PC-3 (cell line): ENCODE results near the gene VSIG10L2. TPM values are rescaled to one million over a fixed set of nuclear protein-coding genes. Genes with fewer than 3 reads are reported as not detected.

Source experiments
- ATAC-seq: fragments of 200-7000 bp; cut with Tn5 transposase; 2 replicates; pipeline ENCODE4 v1.9.1; 2020; ENCODE audit warnings: mild to moderate bottlenecking, moderate library complexity
- BruUV-seq: library from RNA; stranded (reverse); fragments of 400-500 nt; replicated peaks from 2 replicates; lab custom pipeline; 2021; lab: Mats Ljungman, UMichigan
- CTCF ChIA-PET: fragments of 300-600 bp; sonication (Branson Sonifier 250); formaldehyde crosslinking; loops from one replicate; lab custom pipeline; 2022; ENCODE audit warnings: antibody characterized with exemption; lab: Charles Lee
- POLR2A ChIA-PET: fragments of 300-600 bp; sonication (Branson Sonifier 250); formaldehyde crosslinking; loops from one replicate; lab custom pipeline; 2022; ENCODE audit warnings: antibody characterized with exemption; ENCODE audit not compliant: unreplicated experiment; lab: Charles Lee
- DNase-seq: peaks from one replicate; pipeline ENCODE4 v3.0.0-alpha.2; 2015
- H2AFZ ChIP-seq: fragments of 300-600 bp; sonication (generic); 2 replicates; pipeline ENCODE4 v1.6.0; 2016; ENCODE audit warnings: antibody characterized with exemption, low read length
- H3F3A ChIP-seq: fragments of 300-600 bp; sonication (generic); one replicate; pipeline ENCODE4 v1.6.0; 2017; ENCODE audit warnings: antibody characterized with exemption, low read length, control low read depth, mild to moderate bottlenecking; ENCODE audit not compliant: unreplicated experiment
- H3K27ac ChIP-seq: fragments of 300-600 bp; sonication (generic); 2 replicates; pipeline ENCODE4 v1.5.1; 2016; ENCODE audit warnings: mild to moderate bottlenecking, low read length
- H3K27me3 ChIP-seq: fragments of 300-600 bp; sonication (generic); 2 replicates; pipeline ENCODE4 v1.6.1; 2016; ENCODE audit warnings: low read length, mixed read lengths
- H3K36me3 ChIP-seq: fragments of 300-600 bp; sonication (generic); 2 replicates; pipeline ENCODE4 v1.6.1; 2016; ENCODE audit warnings: low read depth, mixed run types, low read length, mixed read lengths
- H3K4me1 ChIP-seq: fragments of 300-600 bp; sonication (generic); 2 replicates; pipeline ENCODE4 v1.5.1; 2016; ENCODE audit warnings: low read length; ENCODE audit not compliant: insufficient read depth
- H3K4me2 ChIP-seq: fragments of 300-600 bp; sonication (generic); 2 replicates; pipeline ENCODE4 v1.6.0; 2016; ENCODE audit warnings: low read length
- H3K4me3 ChIP-seq: fragments of 300-600 bp; sonication (generic); 2 replicates; pipeline ENCODE4 v1.5.1; 2016; ENCODE audit warnings: mild to moderate bottlenecking, low read length, mixed read lengths
- H3K79me2 ChIP-seq: fragments of 300-600 bp; sonication (generic); 2 replicates; pipeline ENCODE4 v1.6.1; 2017; ENCODE audit warnings: low read length, mixed read lengths
- H3K9ac ChIP-seq: fragments of 300-600 bp; sonication (generic); 2 replicates; pipeline ENCODE4 v1.6.0; 2016; ENCODE audit warnings: mild to moderate bottlenecking, low read length
- H3K9me2 ChIP-seq: fragments of 300-600 bp; sonication (generic); replicated peaks from 2 replicates; pipeline ENCODE4 v1.6.1; 2016; ENCODE audit warnings: mixed run types, low read length, mixed read lengths
- H3K9me3 ChIP-seq: fragments of 300-600 bp; sonication (generic); 2 replicates; pipeline ENCODE4 v1.6.1; 2016; ENCODE audit warnings: low read length, mixed read lengths
- H4K20me1 ChIP-seq: fragments of 300-600 bp; sonication (generic); 2 replicates; pipeline ENCODE4 v1.6.1; 2016; ENCODE audit warnings: low read length, mixed read lengths
- EZH2 ChIP-seq: fragments of 300-600 bp; sonication (generic); IDR thresholded peaks from one replicate; pipeline ENCODE4 v1.6.1; 2017; ENCODE audit warnings: antibody characterized with exemption, mild to moderate bottlenecking, low read length; ENCODE audit not compliant: unreplicated experiment
- EZH2phosphoT487 ChIP-seq: fragments of 300-600 bp; sonication (generic); IDR thresholded peaks from 2 replicates; pipeline ENCODE4 v1.6.1; 2018; ENCODE audit warnings: mild to moderate bottlenecking, antibody characterized with exemption, low read length, borderline replicate concordance
- intact Hi-C: fragments of 100-400 bp; cut with micrococcal nuclease; formaldehyde crosslinking; loops from 2 replicates; pipeline ENCODE4 v1.9.0; 2023
- total RNA-seq: library from RNA; depleted of rRNA; stranded (reverse); fragments of >200 nt; gene quantifications from 2 replicates; pipeline ENCODE4 v1.2.3, GENCODE V29; 2014
- TF ChIP-seq, protein P1 (sequence below): fragments of 300-600 bp; sonication (generic); conservative IDR thresholded peaks from 2 replicates; pipeline ENCODE4 v1.5.1; 2017; ENCODE audit warnings: antibody characterized with exemption, low read depth, mild to moderate bottlenecking, low read length

The VSIG10L2 gene
- total RNA-seq, 1 experiment from 2014 or later = not detected

DNA sequence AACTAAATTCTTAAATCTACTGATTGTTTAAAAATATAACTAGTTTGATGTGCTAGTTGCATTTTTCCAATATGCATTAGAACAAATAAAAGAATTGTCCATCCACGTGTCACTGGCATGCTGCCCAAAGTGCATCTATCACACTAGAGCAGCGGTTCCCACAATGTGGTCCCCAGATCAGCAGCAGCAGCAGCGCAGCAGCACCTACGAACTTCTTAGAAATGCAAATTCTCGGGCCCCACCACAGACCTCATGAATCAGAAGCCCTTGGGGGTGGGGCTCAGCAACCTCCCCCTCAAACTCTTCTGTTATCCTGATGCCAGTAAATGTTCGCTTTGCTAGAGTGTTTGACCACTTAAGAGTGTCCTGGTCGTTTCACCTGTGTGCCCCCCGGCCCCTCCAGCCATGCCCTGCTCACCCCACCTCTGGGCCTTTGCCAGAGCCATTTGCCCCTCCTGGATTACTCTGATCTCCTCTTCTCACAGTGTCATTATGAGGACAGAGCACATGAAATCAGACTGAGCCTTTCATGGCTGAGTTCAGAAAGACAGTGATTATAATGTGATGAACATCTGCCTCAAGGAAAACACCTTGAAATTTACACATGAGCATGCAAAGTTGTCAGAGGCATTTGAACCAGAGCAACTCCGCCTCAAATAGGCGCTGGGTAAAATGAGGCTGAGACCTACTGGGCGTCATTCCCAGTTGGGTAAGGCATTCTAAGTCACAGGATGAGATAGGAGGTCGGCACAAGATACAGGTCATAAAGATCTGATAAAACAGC lies 12.6 kb upstream of the VSIG10L2 start:
- ATAC-seq = no peak
- no TSS peak for BruUV-seq
- POLR2A ChIA-PET = interaction anchor here (0.6 kb wide), 1 partner anchor 180 kb away, joined by 5 read pairs; no protein-coding TSS in a partner anchor

DNA sequence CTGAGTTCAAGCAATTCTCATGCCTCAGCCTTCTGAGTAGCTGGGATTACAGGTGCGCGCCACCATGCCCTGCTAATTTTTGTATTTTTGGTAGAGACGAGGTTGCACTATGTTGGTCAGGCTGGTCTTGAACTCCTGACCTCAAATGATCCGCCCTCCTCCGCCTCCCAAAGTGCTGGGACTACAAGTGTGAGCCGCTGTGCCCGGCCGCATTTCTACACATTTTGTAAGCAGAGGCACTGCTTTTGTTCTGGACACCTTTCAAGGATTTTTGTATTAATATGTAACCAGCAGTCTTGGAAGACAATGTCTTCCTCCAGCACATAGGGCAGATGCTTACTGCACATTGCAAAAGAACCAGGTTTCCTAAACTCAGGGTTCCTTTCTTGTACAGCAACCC lies 11.4 kb upstream of the VSIG10L2 start:
- TF ChIP-seq EZH2 (no peak), EZH2phosphoT487 (no peak)
- TF ChIP-seq, protein P1, sequence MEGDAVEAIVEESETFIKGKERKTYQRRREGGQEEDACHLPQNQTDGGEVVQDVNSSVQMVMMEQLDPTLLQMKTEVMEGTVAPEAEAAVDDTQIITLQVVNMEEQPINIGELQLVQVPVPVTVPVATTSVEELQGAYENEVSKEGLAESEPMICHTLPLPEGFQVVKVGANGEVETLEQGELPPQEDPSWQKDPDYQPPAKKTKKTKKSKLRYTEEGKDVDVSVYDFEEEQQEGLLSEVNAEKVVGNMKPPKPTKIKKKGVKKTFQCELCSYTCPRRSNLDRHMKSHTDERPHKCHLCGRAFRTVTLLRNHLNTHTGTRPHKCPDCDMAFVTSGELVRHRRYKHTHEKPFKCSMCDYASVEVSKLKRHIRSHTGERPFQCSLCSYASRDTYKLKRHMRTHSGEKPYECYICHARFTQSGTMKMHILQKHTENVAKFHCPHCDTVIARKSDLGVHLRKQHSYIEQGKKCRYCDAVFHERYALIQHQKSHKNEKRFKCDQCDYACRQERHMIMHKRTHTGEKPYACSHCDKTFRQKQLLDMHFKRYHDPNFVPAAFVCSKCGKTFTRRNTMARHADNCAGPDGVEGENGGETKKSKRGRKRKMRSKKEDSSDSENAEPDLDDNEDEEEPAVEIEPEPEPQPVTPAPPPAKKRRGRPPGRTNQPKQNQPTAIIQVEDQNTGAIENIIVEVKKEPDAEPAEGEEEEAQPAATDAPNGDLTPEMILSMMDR = no peak
- Histone ChIP-seq H3K9me2 (no peaks in the 10 kb centered on the region), H3K9ac (no peak overlapping the region), H3K79me2 (no peaks in the 10 kb centered on the region), H3K27me3 (0 out of 2 replicates have a peak, but pooled peaks cover 3% of the 10 kb centered on the region), H3K9me3 (no peaks in the 10 kb centered on the region), H3K4me3 (no peak overlapping the region), H4K20me1 (no peaks in the 10 kb centered on the region), H3K4me1 (no peaks in the 10 kb centered on the region), H2AFZ (no peak overlapping the region), H3K4me2 (no peak overlapping the region), H3K27ac (no peak overlapping the region), H3K36me3 (no peaks in the 10 kb centered on the region), H3F3A (no peaks in the 10 kb centered on the region)
- ATAC-seq (no peak), DNase-seq (no peak)
- intact Hi-C loops = no loop called here
- ChIA-PET CTCF (no interaction called here), POLR2A (no interaction called here)
- no TSS peak for BruUV-seq

More for the DNA sequence above, 12.6 kb upstream of the VSIG10L2 start:
- Histone ChIP-seq H3K9me2 (no peaks in the 10 kb centered on the region), H3K4me2 (no peak overlapping the region), H2AFZ (no peak overlapping the region), H3K4me1 (no peaks in the 10 kb centered on the region), H3K9me3 (no peaks in the 10 kb centered on the region), H3K4me3 (no peak overlapping the region), H4K20me1 (no peaks in the 10 kb centered on the region), H3K27me3 (0 out of 2 replicates have a peak, but pooled peaks cover 3% of the 10 kb centered on the region), H3F3A (no peaks in the 10 kb centered on the region), H3K79me2 (no peaks in the 10 kb centered on the region), H3K9ac (no peak overlapping the region), H3K27ac (no peak overlapping the region), H3K36me3 (no peaks in the 10 kb centered on the region)
- no peak for DNase-seq
- TF ChIP-seq EZH2phosphoT487 (no peak), EZH2 (no peak)
- TF ChIP-seq, protein P1 = no peak
- intact Hi-C loops = no loop called here
- CTCF ChIA-PET = no interaction called here

DNA sequence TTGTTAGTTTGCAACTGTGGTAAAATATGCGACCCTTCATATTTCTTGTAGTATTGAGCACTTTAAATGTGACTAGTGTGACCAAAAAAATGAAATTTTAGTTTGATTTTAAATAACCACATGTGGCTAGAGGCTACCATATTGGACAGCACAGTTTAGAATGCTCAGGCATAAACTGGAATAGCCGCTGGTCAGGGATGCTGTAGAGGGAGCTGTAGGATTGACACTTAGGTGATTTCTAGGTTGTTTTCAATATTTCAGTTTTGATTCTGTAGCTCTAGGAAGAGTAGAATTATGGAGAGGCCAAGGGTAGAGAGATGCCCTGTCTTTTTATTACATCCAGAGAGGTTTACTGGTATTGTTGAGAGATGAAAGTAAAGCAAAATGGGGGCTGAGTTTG lies 10.8 kb upstream of the VSIG10L2 start:
- TF ChIP-seq, protein P1 = peak; percentile 43
- TF ChIP-seq EZH2 (no peak), EZH2phosphoT487 (no peak)
- intact Hi-C loops = no loop called here
- POLR2A ChIA-PET = interaction anchor here (0.6 kb wide), 1 partner anchor 32 kb away, joined by 3 read pairs; no protein-coding TSS in a partner anchor

More for the DNA sequence above, 10.8 kb upstream of the VSIG10L2 start:
- Histone ChIP-seq H3K79me2 (no peaks in the 10 kb centered on the region), H4K20me1 (no peaks in the 10 kb centered on the region), H3K27ac (no peak overlapping the region), H2AFZ (no peak overlapping the region), H3K9me2 (no peaks in the 10 kb centered on the region), H3K9me3 (no peaks in the 10 kb centered on the region), H3K27me3 (0 out of 2 replicates have a peak, but pooled peaks cover 3% of the 10 kb centered on the region), H3K4me3 (no peak overlapping the region), H3K36me3 (no peaks in the 10 kb centered on the region), H3F3A (no peaks in the 10 kb centered on the region), H3K4me2 (no peak overlapping the region), H3K4me1 (no peaks in the 10 kb centered on the region), H3K9ac (no peak overlapping the region)
- CTCF ChIA-PET = no interaction called here
- DNase-seq (peak; percentile 13), ATAC-seq (0 out of 2 replicates have a peak, but pooled peaks have one; percentile 22)
- no TSS peak for BruUV-seq
